Stimulated activated CD4-positive, alpha-beta T cell treated with anti-CD3 and anti-CD28 coated beads, Interleukin-4, amount 100 ng/mL, for 48 hours (primary cell): ENCODE results near the gene MINDY3.
"Not testable (repeated sequence)": the region's sequence is repeated elsewhere in the genome, so short reads cannot be mapped to it uniquely, and the experiment has no call there.

Experiments
- DNase-seq, 2 donors: peaks; one replicate each; pipeline ENCODE4 v3.0.0-alpha.2; 2020; ENCODE audit warnings: low read depth in 2 of 2

MINDY3 gene

GRCh38 chr10:15856328-15857015, 3.8 kb downstream of the MINDY3 start:
- no peak for DNase-seq

GRCh38 chr10:15853800-15854199, 6.5 kb downstream of the MINDY3 start:
- no peak for DNase-seq

- no peak for DNase-seq
Observed at GRCh38 chr10:15852111-15852557, 8.2 kb downstream of the MINDY3 start.

- DNase-seq = not testable (repeated sequence)
Observed at GRCh38 chr10:15850337-15850978, 9.8 kb downstream of the MINDY3 start.

GRCh38 chr10:15849316-15849715, 11.0 kb downstream of the MINDY3 start:
- DNase-seq = no peak

GRCh38 chr10:15847481-15847880, 12.8 kb downstream of the MINDY3 start:
- DNase-seq = no peak

GRCh38 chr10:15844517-15844916, 15.8 kb downstream of the MINDY3 start:
- no peak for DNase-seq

GRCh38 chr10:15843695-15844094, 16.6 kb downstream of the MINDY3 start:
- no peak for DNase-seq

GRCh38 chr10:15842556-15843169, 17.6 kb downstream of the MINDY3 start:
- no peak for DNase-seq

- DNase-seq = no peak
Observed at GRCh38 chr10:15841696-15842095, 18.6 kb downstream of the MINDY3 start.

- DNase-seq = no peak
Observed at GRCh38 chr10:15836807-15837206, 23.5 kb downstream of the MINDY3 start.

- no peak for DNase-seq
Observed at GRCh38 chr10:15829495-15829894, 30.8 kb downstream of the MINDY3 start.

- DNase-seq = no peak
Observed at GRCh38 chr10:15824498-15824897, 35.8 kb downstream of the MINDY3 start.

- no peak for DNase-seq
Observed at GRCh38 chr10:15822131-15822530, 38.2 kb downstream of the MINDY3 start.

GRCh38 chr10:15821046-15821683, 39.1 kb downstream of the MINDY3 start:
- DNase-seq = no peak

GRCh38 chr10:15817409-15818046, 42.8 kb downstream of the MINDY3 start:
- DNase-seq = no peak

- DNase-seq = no peak
Observed at GRCh38 chr10:15815242-15815885, 44.9 kb downstream of the MINDY3 start.

GRCh38 chr10:15814565-15814964, 45.7 kb downstream of the MINDY3 start:
- DNase-seq = no peak

- no peak for DNase-seq
Observed at GRCh38 chr10:15813415-15813814, 46.9 kb downstream of the MINDY3 start.

- no peak for DNase-seq
Observed at GRCh38 chr10:15809450-15809849, 50.9 kb downstream of the MINDY3 start.

- DNase-seq = no peak
Observed at GRCh38 chr10:15808204-15808797, 52.0 kb downstream of the MINDY3 start.
